D721Med (cell line): ENCODE results near the gene OTUB2.

Experiments used
- DNase-seq: peaks from one replicate; pipeline ENCODE4 v3.0.0; 2011; ENCODE audit warnings: low spot score; ENCODE audit not compliant: insufficient read length
- FAIRE-seq: peaks from 2 replicates; lab custom pipeline; 2011; peaks lifted over from hg19 to GRCh38; lab: Jason Lieb, UNC
- TF ChIP-seq, protein P1 (sequence below): IDR thresholded peaks from 2 replicates; pipeline ENCODE4 v1.5.1; 2012; ENCODE audit warnings: mild to moderate bottlenecking, control low read depth; ENCODE audit not compliant: insufficient read depth; ENCODE audit errors: missing control alignments

The OTUB2 gene

DNA sequence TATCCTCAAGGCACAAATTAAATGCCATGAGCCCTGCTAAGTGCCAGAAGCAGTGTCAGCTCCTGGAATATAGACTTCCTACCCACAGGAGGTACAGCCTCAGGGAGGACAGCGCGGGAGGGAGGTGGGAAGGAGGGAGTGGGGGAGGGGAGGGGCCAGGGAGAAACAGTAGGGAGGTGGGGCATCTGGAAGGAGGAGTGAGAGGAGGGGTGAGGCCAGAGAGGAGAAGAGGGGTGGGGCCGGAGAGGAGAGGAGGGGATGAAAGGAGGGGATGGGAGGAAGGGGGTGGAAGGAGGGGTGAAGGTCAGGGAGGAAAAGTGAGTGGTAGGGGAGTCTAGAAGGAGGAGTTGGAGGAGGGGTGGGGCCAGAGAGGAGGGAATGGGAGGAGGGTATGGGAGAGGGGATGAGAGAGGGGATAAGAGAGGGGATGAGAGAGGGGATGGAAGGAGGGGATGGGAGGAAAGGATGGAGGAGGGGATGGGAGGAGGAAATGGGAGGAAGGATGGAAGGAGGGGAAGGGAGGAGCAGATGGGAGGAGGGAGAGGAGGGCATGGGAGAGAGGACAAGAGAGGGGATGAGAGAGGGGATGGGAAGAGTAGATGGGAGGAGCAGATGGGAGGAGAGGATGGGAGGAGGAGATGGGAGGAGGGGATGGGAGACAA is 38.2 kb upstream of the OTUB2 start:
- no peak for FAIRE-seq
- TF ChIP-seq, protein P1, sequence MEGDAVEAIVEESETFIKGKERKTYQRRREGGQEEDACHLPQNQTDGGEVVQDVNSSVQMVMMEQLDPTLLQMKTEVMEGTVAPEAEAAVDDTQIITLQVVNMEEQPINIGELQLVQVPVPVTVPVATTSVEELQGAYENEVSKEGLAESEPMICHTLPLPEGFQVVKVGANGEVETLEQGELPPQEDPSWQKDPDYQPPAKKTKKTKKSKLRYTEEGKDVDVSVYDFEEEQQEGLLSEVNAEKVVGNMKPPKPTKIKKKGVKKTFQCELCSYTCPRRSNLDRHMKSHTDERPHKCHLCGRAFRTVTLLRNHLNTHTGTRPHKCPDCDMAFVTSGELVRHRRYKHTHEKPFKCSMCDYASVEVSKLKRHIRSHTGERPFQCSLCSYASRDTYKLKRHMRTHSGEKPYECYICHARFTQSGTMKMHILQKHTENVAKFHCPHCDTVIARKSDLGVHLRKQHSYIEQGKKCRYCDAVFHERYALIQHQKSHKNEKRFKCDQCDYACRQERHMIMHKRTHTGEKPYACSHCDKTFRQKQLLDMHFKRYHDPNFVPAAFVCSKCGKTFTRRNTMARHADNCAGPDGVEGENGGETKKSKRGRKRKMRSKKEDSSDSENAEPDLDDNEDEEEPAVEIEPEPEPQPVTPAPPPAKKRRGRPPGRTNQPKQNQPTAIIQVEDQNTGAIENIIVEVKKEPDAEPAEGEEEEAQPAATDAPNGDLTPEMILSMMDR, result no peak
- DNase-seq, result no peak

- no peak for DNase-seq
- TF ChIP-seq, protein P1, result no peak
- FAIRE-seq, result no peak
These were observed 36.2 kb upstream of the OTUB2 start for GRCh38 chr14:93989939-93990338.

DNA sequence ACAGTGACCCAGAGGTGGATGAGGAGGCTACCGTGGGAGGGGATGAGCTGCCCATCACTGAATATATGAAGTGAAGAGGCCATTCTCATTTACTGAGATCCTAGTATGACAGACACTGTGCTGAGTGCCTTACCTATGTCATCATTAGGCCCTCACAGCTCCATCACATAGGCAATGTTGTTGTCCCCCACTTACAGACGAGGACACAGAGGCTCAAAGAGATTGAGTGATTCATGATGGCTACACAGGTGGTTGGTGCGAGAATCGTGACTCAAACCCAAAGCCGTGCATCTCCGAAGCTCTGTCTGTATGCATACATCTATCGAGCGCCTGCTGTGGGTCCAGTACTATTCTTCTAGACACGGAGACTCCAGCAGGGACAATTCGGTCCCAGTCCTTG is 34.9 kb upstream of the OTUB2 start:
- TF ChIP-seq, protein P1, result no peak
- FAIRE-seq, result no peak
- DNase-seq, result no peak

- TF ChIP-seq, protein P1, result no peak
- FAIRE-seq (no peak), DNase-seq (no peak)
These were observed 34.5 kb upstream of the OTUB2 start for GRCh38 chr14:93991649-93992048.

- no peak for DNase-seq
- no peak for FAIRE-seq
- TF ChIP-seq, protein P1, result no peak
These were observed 32.8 kb upstream of the OTUB2 start for GRCh38 chr14:93993382-93993781.

DNA sequence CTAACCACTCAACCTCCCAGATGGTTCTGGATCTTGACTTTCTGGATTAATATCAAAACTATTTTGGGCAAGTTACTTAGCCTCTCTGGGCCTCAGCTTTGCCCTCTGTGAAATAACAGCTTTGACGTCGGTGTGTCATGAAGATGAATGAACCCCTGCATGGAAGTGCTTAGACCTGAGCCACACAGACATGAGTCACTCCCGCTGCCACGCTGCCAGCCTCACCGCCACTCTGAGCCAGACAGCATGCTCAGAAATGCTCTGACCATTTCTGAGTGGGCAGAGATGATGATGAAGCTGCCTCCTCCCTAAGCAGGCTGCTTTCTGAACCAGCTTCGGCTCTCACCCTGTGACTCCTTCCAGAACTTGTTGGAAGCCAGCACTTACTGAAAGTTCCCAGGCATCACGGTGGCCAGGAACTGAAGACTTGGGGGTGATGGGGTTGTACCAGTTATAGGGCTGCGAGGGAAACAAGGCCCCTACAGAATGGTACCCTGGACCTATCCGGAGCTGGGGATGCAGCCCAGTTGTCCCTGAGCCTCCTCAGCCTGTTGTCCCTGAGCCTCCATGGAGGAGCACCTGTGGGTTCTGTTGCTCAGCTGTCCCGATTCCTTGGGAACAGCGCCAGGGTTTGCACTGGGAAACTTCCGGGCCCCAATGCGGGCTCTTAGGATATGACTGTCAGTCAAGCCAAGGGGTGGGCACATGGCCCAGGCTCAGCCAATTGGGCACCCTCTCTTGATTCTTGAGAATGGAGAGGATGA is 31.0 kb upstream of the OTUB2 start:
- FAIRE-seq (no peak), DNase-seq (no peak)
- TF ChIP-seq, protein P1, result no peak
